Measurements from ENCODE around the gene CAMK2G. TPM values are rescaled to one million over a fixed set of nuclear protein-coding genes. Genes with fewer than 3 reads are reported as not detected.

Gene CAMK2G
- total RNA-seq, 1 experiment from 2014 or later = 147 TPM

GRCh38 chr10:73902351-73902750 lies 28.0 kb upstream of the CAMK2G start:
- TF ChIP-seq EZH2 (IDR thresholded peaks at IDR 0.05; ENCODE audit: low read depth) (no peak), CTCF (conservative IDR thresholded peaks at IDR 0.05) (no peak)
- no peaks in the 10 kb centered on the region for H4K20me1 ChIP-seq (ENCODE audit: insufficient read depth)
- no peak overlapping the region for H3K4me3 ChIP-seq
- no peaks in the 10 kb centered on the region for H3K9me2 ChIP-seq (ENCODE audit: insufficient read depth)
- peaks cover 57% of the 10 kb centered on the region for H3F3A ChIP-seq (ENCODE audit: insufficient read depth, low read depth)
- no peaks in the 10 kb centered on the region for H3K9me3 ChIP-seq (ENCODE audit: insufficient read depth, low read depth)
- peaks cover 83% of the 10 kb centered on the region for H3K4me1 ChIP-seq (replicated peaks; ENCODE audit: insufficient read depth)
- no peak overlapping the region for H3K27ac ChIP-seq
- no peaks in the 10 kb centered on the region for H3K36me3 ChIP-seq (ENCODE audit: low read depth)
- no peaks in the 10 kb centered on the region for H3K79me2 ChIP-seq (ENCODE audit: low read depth)
- DNase-seq = no peak
- intact Hi-C loops (cut with micrococcal nuclease; ENCODE audit: unreplicated experiment) = no loop called here
- no peak overlapping the region for H3K4me2 ChIP-seq
- ChIA-PET POLR2A (ENCODE audit: unreplicated experiment) (interaction anchor here (0.6 kb wide), 1 partner anchor 40 kb away, joined by 3 read pairs; no protein-coding TSS in a partner anchor), CTCF (interaction anchor here (0.6 to 1.0 kb wide), 3 partner anchors 9 to 27 kb away, joined by 3 to 5 read pairs (median 4); no protein-coding TSS in a partner anchor)
- no peaks in the 10 kb centered on the region for H3K27me3 ChIP-seq (ENCODE audit: insufficient read depth, low read depth)
- BruUV-seq (replicated peaks) = no TSS peak
- H2AFZ ChIP-seq = no peak overlapping the region

- H3K4me1 ChIP-seq (replicated peaks; ENCODE audit: insufficient read depth) = peaks cover 83% of the 10 kb centered on the region
- no peaks in the 10 kb centered on the region for H3K9me3 ChIP-seq (ENCODE audit: insufficient read depth, low read depth)
- DNase-seq = no peak
- POLR2A ChIA-PET (ENCODE audit: unreplicated experiment) = no interaction called here
- H4K20me1 ChIP-seq (ENCODE audit: insufficient read depth) = no peaks in the 10 kb centered on the region
- intact Hi-C loops (cut with micrococcal nuclease; ENCODE audit: unreplicated experiment) = no loop called here
- CTCF ChIA-PET = no interaction called here
- peaks cover 51% of the 10 kb centered on the region for H3F3A ChIP-seq (ENCODE audit: insufficient read depth, low read depth)
- no peaks in the 10 kb centered on the region for H3K79me2 ChIP-seq (ENCODE audit: low read depth)
- no peaks in the 10 kb centered on the region for H3K9me2 ChIP-seq (ENCODE audit: insufficient read depth)
- no peak for TF ChIP-seq CTCF (conservative IDR thresholded peaks at IDR 0.05)
- no peak for TF ChIP-seq EZH2 (IDR thresholded peaks at IDR 0.05; ENCODE audit: low read depth)
- no TSS peak for BruUV-seq (replicated peaks)
- H3K4me2 ChIP-seq = no peak overlapping the region
- no peak overlapping the region for H3K4me3 ChIP-seq
- H3K27me3 ChIP-seq (ENCODE audit: insufficient read depth, low read depth) = no peaks in the 10 kb centered on the region
- no peak overlapping the region; the same call in 1 of the 2 replicates for H3K27ac ChIP-seq
- H3K36me3 ChIP-seq (ENCODE audit: low read depth) = no peaks in the 10 kb centered on the region
- H2AFZ ChIP-seq = no peak overlapping the region
Observed at GRCh38 chr10:73901261-73901660, 26.9 kb upstream of the CAMK2G start.

GRCh38 chr10:73900064-73900463 lies 25.7 kb upstream of the CAMK2G start:
- Histone ChIP-seq H3K4me1 (replicated peaks; ENCODE audit: insufficient read depth) (peaks cover 83% of the 10 kb centered on the region), H3K79me2 (ENCODE audit: low read depth) (no peaks in the 10 kb centered on the region), H3K9me2 (ENCODE audit: insufficient read depth) (no peaks in the 10 kb centered on the region), H3K4me3 (no peak overlapping the region), H3K9me3 (ENCODE audit: insufficient read depth, low read depth) (no peaks in the 10 kb centered on the region), H4K20me1 (ENCODE audit: insufficient read depth) (no peaks in the 10 kb centered on the region), H3K27ac (peak overlapping the region; percentile 98), H3K36me3 (ENCODE audit: low read depth) (no peaks in the 10 kb centered on the region), H3K27me3 (ENCODE audit: insufficient read depth, low read depth) (no peaks in the 10 kb centered on the region), H3K4me2 (peak overlapping the region; percentile 77), H2AFZ (no peak overlapping the region), H3F3A (ENCODE audit: insufficient read depth, low read depth) (peaks cover 43% of the 10 kb centered on the region)
- no peak for DNase-seq
- no peak for TF ChIP-seq EZH2 (IDR thresholded peaks at IDR 0.05; ENCODE audit: low read depth)
- no peak for TF ChIP-seq CTCF (conservative IDR thresholded peaks at IDR 0.05)
- CTCF ChIA-PET = interaction anchor here (0.6 to 1.3 kb wide), 6 partner anchors 11 to 104 kb away, joined by 4 to 14 read pairs (median 4); partner anchors contain the start of gene PLAU
- POLR2A ChIA-PET (ENCODE audit: unreplicated experiment) = interaction anchor here (0.8 to 2.6 kb wide), 2 partner anchors 12 to 98 kb away, joined by 14 to 87 read pairs; partner anchors contain the start of gene VCL
- intact Hi-C loops (cut with micrococcal nuclease; ENCODE audit: unreplicated experiment) = no loop called here
- BruUV-seq (replicated peaks) = no TSS peak
